DND-41 (cell line): ENCODE data around the gene CCDC6.

Source experiments
- EZH2 ChIP-seq: IDR thresholded peaks from 3 replicates; pipeline ENCODE4 v1.6.1; 2012; ENCODE audit warnings: borderline replicate concordance, low read depth, mild to moderate bottlenecking, moderate library complexity, low read length, inconsistent platforms; ENCODE audit not compliant: severe bottlenecking
- TF ChIP-seq, protein P1 (sequence below): IDR thresholded peaks from 2 replicates; pipeline ENCODE4 v1.5.1; 2012; ENCODE audit warnings: borderline replicate concordance, low read length, moderate library complexity, mild to moderate bottlenecking; ENCODE audit not compliant: poor library complexity, severe bottlenecking; ENCODE audit errors: extremely low read depth

GRCh38 chr10:59823111-59823510 is 83.2 kb downstream of the CCDC6 start:
- TF ChIP-seq, protein P1, sequence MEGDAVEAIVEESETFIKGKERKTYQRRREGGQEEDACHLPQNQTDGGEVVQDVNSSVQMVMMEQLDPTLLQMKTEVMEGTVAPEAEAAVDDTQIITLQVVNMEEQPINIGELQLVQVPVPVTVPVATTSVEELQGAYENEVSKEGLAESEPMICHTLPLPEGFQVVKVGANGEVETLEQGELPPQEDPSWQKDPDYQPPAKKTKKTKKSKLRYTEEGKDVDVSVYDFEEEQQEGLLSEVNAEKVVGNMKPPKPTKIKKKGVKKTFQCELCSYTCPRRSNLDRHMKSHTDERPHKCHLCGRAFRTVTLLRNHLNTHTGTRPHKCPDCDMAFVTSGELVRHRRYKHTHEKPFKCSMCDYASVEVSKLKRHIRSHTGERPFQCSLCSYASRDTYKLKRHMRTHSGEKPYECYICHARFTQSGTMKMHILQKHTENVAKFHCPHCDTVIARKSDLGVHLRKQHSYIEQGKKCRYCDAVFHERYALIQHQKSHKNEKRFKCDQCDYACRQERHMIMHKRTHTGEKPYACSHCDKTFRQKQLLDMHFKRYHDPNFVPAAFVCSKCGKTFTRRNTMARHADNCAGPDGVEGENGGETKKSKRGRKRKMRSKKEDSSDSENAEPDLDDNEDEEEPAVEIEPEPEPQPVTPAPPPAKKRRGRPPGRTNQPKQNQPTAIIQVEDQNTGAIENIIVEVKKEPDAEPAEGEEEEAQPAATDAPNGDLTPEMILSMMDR: no peak
- TF ChIP-seq EZH2: no peak
